ENCODE results near the gene LBX1.

Gene LBX1

DNA sequence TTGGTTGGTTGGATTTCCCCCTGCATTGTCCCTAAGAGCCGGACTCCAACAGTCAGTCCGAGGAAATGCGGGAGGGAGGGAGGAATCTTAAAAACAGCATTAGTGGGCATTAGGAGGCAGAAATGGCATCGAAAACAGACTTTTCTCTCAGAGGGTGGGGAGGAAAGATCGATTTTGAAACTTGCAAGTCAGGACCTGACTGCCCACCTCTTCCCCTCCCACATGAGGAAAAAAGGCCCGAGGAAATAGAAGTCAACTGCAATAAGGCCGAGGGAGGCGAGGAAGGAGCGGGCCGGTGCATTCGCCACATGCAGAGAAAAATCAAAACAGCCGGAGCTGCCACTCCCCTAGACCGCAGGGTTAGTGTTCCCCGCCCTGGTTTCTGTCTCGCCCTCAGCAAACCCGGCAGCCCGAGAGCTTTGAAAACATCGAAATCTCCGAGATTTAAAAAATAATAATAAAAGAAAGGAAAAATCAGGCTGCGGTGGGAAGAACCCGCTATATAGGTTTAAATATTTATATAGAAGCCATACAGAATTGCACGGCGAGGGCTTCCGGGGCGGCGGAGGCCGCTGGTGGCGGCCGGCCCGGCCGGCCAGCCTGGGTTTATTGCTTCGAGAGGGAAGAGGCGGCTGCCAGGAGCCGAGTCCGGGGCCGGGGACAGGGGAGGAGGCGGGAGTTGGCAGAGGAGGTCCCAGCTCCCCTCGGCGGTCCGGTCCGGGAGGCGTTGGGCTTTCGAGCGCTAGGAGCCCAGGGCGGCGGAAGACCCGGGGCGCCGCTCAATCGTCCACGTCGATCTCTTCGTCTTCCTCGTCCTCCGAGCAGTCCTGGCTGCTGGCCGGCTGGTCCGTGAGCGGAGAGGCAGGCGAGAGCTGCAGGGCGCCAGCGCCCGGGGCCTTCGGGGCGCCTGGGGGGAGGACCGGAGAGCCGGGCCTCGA is 2.5 kb downstream of the LBX1 start:
- in situ Hi-C loops (cut with MboI; ENCODE audit: low sequenced_read_pairs) = no loop called here

DNA sequence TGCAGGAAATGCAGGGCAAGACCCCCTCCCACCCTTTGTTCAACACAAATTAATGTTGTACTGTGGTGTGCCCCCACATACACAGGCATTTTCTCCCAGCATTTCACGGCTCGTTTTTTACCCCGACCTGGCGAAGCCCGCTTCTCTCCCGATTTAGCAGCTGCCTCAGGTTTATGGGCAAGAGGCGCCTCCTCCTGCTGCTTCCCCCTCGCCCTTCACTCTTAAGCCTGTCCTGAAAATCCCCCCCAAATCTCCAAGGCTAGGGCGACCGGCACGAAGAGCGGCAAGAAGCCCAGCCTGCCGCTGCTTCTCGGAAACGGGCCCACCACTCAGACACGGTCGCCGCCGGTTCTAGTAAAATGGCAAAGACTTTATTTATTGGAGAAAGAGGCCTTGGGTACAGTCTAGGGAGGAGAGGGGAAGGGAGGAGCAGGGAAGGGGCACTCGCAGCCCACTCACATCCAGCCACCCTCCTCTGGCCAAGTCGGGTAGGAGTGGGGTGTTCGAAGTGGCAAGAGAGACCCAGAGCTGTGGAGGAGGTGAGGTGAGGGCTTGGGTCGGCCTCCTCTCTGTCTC is 3.3 kb downstream of the LBX1 start:
- in situ Hi-C loops (cut with MboI; ENCODE audit: low sequenced_read_pairs) = no loop called here

DNA sequence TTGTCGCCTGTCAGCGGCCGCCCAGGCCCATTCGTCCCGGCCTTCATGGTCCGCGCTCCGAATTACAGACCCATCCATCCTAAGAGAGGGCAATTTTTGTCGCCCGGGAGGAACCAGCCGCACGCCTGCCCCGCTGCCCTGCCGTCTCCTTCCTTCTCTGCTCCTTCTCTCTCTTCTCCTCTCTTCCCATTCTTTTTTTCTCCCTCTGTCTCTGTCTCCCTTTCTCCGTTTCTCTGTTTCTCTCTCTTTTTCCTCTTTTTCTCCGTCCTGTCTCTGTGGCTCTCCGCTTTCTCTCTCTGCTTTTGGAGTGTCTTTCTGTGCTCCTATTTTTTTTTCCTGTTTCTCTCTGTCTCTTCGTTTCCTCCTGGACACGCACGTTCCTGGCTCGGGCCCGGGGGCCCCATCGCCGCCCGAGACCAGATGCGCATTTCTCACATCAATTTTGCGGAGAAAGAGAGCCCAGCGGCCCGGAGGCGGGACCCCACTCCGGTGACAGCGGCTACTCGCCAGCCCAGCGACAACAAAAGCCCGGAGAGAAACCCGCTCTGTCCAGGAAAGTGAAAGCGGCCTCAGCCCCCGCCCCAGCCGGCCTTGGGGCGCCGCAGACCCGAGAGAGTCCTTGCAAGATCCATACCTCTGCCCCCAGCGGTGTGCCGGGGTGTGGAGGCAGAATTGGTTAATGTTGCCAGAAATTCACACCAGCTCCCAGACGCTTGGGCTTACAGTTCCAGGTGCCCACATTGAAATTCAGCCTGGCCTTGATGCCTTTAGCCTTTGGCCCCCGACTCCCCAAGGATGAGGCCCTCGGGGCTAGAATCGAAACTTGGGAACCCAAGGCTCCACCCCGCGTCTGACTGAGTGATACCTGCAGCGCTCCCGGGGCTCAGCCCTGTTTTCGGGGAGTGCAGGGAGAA is 4.1 kb downstream of the LBX1 start:
- in situ Hi-C loops (cut with MboI; ENCODE audit: low sequenced_read_pairs) = no loop called here

DNA sequence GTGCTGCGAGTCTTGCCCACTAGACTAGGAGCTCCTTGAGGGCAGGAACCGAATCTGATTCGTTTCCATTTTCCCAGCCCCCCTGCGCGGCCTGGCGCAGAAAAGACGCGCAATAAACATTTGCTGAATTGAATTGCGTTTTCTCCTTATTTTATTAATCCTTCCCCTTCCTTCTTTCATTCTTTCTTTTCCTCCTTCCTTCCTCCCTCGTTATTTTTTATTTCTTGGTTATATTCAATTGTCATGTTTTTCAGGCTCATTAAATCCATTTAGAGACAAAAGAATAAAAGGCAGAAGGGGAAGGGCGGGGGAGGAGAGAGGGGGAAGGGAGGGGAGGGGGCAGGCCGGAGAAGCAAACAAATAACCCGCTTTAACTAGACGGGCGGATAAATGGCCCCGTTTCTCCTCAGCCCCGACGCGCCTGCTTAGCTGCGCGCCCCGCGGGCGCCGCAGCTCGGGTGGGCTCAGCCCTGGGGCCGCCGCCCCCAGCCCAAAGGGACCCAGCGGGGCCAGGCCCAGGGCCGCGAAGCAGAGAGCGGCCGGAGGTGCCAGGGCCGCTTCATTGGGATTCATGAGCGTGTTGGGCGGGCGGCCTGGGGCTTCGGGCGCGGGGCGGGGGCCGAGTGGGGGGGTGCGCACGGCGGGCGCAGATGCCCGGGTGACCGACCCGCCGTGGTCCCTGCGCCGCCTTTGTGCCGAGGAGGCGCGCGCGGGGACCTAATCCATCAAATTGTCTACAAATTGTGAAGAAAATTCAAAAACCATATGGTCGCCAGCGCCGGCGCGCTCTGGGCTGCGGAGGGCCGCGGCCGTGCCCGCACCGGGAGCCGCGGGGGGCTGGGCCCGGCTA is 5.0 kb downstream of the LBX1 start:
- in situ Hi-C loops (cut with MboI; ENCODE audit: low sequenced_read_pairs) = no loop called here

DNA sequence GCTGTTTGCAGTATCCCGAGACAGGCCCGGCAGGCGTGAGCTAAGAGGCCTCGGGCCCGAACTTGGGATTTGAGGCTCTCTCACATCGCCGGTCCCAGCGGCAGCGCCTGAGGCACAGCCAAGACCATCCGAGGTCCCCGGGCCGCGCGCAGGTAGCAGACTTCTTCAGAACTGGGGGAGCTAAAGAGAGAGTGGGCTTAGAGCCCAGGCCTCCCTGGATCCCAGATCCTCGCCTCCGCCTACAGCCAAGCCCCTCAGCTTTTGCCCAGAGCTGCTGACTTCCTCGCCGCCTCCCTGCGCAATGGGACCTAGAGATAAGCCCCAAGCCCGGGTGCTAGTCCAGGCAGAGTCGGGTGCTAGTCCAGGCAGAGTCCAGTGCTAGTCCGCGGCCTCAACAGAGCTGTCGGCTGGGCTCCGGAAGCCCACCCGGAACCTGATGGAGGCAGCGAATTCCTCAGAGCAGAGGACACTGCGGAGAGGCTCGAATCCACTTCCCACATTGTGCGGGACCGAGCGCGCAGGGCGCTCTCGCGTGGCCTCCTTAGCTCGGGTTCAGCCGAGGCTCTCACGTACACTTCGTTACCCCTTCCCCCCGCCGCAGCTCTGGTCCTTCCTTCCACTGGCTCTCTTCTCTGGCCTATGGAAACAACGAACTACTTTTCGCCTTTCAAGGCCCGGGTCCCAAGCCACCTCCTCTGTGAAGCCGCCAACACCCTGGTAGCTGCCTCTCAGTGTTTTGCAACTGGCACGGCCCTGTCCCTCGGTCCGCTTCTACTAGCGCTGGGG is 5.8 kb downstream of the LBX1 start:
- in situ Hi-C loops (cut with MboI; ENCODE audit: low sequenced_read_pairs) = no loop called here

DNA sequence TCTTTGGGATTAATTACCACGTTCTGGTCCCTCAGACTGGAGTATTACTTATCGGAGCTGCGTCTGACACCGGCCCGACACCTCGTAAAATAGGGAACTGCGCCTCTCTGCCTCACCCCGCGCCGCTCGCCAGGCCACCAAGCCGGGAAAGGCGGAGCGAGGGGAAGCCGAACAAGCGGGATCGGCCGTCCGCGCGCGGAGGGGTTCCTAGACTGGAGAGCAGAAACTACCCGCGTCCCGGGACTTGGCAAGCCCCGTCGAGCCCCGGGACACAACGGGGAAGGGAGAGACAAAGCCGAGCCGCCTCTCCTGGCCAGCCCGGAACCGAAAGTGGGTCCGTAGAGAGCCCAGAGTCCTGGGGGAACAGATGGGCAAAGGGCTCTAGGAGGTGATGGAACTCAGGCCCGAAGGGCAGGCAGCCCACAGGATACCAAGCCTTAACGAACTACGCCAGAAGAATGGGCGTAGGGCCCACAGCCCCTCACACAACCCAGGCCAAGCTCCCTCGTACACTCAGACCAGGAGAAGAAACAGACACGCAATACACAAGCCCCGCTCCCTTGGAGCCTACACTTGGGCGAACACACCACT is 6.5 kb downstream of the LBX1 start:
- in situ Hi-C loops (cut with MboI; ENCODE audit: low sequenced_read_pairs) = no loop called here

DNA sequence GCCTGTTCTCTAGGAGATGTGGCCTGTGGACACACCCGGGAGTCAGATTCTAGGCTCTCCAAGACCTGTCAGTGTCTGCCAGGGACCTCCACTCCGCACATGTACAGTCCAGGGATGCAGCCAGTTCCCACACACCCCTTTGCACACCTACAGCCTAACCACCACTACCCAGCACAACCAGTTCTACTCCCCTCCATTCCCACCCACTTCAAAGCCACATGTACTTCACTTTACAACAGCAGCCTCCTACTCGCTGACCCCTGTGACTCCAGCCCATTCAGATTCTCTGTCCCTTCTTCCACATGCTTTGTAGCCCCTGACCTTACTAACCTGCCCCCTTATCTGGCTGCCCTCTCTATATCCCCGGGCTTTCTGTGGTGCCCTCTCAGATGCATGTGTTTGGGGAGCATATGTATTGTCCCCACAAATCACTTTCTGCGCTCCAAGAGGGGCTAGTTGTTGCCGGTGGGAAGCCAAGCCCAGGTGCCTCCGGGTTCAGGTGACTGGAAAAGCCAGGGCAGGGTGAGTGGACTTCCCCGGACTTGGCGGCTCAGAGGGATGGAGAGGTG is 7.2 kb downstream of the LBX1 start:
- in situ Hi-C loops (cut with MboI; ENCODE audit: low sequenced_read_pairs) = no loop called here

DNA sequence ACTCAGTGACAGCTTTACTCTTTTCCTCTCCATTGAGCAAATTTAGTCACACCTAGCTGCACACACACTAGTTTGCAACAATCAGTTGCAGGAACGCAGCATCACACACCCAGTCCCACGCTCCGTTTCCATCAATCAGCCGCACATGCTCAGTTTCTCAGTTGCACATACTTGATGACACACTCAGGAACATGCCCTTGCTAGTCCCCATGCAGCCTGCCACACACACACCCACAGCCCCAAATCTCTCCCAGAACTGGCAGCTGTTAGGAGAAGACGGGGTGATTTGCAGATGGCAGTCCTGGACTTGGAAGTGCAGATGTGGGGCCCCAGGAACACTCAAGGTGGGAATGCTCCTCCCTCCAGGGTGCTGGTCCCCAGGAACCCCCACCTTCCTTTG is 7.7 kb downstream of the LBX1 start:
- in situ Hi-C loops (cut with MboI; ENCODE audit: low sequenced_read_pairs) = no loop called here

DNA sequence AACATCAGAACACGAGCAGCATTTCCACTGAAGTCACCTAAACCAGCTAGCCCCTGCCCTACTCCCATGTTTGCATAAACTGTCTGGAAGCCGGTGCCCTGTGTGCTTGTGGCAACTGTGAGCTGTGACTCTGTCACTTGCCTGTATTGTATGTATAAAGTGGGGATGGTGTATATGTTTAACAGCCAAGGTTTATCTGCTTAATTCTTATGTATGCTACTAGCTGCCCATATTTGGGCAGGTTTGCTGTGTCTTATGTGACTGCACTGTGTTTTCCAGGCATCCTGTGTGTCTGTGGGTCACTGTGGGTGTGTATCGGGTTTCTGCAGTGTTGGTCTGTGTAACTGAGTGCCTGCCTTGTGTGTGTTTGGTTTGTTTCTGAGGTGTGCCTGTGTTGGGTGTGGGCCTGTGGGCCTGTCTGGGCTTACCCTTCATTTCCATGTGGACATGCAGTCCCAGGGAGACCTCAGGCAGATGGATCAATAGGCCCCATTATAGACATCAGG is 9.3 kb downstream of the LBX1 start:
- in situ Hi-C loops (cut with MboI; ENCODE audit: low sequenced_read_pairs) = no loop called here

DNA sequence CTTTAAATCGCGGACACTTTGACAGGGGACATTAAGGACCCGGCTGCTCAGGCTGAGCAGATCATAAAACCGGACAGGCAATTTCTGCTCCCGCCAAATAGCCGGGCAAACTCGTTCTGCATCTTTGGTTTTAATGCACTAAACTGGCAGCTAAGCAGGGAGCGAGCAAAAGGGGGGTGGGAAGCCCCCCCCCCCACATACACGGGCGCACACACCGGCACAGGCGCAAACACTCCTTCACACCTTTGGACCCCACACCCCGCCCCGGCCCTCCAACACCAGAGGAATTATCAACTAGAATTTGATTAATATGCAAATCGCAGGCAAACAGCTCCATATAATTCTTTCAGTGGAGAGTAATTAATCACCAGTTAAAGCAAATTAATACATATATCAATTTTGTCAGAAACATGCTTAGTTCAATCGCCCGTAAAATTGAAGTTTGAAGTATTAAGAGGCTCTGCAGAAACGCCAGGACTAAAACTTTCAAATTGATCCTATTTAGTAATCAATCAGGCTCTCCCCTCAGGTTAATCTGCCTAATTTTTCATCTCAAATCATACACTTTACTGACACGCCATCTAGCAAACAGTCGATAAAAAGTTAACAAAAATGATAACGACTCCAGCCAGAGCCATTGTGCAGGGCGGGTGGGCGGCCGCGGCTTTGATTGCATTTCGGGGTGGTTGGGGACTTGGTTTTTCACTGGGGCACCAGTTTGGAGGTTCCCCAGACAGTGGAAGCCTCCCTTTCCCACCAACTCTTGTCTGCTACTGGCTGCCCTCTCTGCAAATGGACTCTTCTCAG is 9.9 kb downstream of the LBX1 start:
- in situ Hi-C loops (cut with MboI; ENCODE audit: low sequenced_read_pairs) = no loop called here

DNA sequence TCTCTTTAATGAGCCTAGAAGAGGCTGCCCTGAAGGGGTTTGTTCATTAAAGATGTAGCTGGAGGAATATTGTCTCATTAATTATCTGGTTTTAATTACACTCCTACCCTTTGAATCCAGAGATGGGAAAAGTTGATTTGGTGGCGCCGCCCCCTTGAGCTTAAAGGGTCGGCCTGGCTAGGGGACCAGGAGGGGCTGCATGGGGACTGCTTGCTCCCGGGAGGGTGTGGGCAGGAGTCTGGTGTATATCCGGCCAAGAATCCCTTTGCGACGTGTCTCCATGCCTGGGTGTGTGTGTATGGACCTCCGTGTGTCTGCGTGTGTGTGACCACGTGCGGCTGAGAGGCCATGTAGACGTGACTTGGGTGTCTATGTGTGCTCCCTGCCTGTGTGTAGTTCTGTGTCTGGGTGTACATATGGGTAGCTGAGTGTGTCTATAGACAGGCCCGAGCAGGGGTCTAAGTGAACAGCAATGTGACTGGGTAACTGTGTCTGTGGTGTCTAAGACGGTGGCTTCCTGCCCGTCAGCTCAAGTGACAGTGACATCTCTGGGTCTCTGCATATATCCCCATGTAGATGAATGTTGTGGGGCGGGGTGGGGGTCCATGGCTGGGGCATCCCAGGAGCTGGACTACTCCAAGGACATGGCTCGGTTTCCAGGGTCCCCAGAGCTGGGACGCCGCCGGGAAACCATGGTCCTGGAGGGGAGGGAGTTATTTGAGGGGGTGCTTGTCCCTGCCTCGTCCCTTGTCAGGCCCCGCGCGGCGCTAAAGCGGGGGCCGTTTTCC is 10.7 kb downstream of the LBX1 start:
- in situ Hi-C loops (cut with MboI; ENCODE audit: low sequenced_read_pairs) = no loop called here

DNA sequence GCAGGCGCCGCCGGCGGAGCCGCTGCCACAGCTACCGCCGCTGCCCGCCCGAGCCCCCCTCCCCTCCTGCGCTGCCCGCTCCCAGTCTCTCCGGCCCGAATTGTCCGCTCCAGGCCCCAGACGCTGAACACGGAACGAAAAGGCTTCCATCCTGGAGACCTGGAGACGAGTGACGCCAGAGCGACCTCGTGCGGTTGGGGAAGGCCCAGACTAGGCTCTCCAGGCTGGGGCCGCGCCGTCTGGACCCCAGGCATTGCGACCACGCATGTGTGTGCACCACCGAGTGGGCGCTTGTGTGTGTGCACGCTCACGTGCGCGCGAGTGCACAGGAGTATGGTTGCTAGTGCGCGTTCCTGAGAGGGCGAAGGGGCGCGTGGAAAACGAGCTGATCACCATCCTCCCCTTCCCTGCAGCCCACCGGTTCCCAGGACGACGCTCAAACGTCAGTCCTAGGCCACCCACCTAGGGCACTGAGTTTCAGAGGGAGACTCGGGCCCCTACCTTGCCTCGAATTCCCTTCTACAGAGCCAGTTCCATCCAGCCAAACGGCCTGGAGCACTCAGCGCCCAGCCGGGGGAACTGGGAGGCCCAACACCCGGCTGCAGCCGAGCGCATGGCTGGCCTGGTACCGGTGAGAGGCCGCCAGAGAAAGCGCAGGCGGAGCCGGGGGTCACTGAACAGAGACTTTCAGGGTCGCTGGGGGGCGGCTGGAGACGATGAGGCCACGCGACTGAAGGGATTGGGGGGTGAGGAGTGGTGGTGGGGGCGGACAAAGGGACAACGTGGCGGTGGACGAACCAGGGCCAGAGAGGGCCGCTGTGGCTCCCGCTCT is 11.6 kb downstream of the LBX1 start:
- in situ Hi-C loops (cut with MboI; ENCODE audit: low sequenced_read_pairs) = no loop called here

DNA sequence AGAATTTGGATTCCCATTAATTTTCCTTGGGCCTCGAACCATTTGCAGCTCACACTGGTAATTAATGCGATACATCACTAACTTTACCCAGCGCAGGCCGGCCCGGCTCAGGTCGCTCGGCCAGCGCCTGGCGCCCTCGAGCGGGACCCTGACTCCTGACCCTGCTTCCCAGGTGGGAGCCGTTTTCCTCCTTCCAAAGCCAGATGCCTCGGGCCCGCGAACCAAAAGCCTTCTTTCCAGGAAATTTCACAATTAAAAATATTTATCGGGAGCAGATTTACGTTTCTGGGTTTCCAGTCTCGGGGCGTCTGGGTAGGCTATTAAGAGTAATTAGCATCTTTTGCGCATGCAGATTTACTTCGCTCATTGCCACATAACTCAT is 12.2 kb downstream of the LBX1 start:
- in situ Hi-C loops (cut with MboI; ENCODE audit: low sequenced_read_pairs) = no loop called here

DNA sequence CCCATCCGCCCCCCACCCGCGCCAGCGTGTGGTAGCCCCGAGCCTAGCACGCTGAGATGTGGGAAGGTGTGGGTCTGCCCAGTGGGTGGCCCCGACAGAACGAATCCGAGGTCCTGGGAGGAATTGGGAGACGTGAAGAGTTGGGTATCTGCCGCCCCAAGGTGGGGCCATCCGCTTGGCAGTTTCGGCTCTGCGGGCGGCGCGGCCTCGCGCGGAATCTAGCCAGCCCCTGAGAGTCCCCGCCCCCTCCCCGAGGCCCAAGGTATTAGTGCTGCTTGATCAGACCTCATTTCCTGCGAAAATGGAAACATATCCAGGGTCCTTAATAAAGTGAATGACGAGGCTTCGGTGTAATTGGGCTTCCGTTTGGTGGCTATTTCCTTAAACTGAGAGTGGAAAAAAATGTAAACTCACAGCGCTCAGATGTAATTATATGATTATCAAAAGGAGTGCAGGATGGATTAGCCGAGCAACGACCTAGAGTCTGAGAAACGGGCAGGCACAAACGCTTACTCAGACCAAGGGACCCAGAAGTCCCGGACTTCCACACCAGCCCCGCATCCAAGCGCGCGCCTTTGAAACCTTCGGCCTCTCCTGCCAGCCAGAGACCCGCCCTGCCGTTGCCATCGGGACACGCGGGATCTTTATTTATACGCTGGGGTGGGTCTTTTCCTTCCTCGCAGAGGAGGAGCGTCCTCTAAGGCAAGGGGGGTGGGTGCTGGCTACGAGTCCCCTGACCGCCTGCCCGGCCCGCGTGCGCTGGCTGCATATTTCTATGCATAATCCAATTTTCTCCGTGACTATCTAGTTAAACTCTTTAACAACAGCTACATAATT is 12.8 kb downstream of the LBX1 start:
- in situ Hi-C loops (cut with MboI; ENCODE audit: low sequenced_read_pairs) = no loop called here

DNA sequence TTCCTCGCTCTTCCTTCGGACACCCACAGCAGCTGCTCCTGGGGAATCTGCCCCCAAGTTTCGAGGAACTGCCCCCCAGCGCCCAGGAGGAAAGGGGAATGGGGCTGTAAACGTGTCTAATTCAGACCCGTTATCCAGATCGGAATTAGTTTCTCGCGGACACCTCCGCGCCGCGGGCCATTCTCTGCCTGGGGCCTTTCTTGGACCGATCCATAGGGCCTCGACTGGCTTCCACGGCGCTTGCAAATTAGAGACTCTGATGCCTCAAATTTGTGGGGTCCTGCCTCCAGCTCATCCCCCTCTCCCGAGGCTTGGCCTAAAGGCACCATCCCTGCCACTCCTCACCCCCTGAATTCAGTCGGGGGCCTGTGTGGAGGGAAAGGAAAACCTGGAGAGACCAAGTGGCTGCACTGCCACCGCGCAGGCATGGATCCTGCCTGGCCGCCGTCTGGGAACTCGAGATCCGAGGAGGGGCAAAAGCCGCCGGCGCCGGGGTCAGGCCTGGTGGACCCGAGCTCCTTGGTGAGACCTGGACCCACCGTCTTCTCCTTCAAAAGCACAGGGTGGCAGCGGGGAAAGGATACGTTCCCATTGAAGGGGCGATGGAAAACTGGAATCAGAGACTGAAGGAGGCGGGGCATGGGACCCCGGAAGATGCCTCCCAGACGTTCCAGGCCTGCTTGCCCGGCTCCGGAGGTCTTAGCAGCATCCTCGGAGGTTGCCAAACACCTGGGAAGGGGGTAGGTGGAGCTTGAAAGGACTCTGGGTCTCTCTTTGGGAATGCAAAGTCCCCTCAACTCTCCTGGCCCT is 13.7 kb downstream of the LBX1 start:
- in situ Hi-C loops (cut with MboI; ENCODE audit: low sequenced_read_pairs) = no loop called here

All from HL-60/S4 treated with retinoic acid at 250 ng/mL for 4 days and 3 days (cell line).